ENCODE data around the gene FAIM2. TPM values are rescaled to one million over a fixed set of nuclear protein-coding genes. Genes with fewer than 3 reads are reported as not detected.

FAIM2 gene
- total RNA-seq, 1 experiment from 2014 or later: 0.22 TPM

DNA sequence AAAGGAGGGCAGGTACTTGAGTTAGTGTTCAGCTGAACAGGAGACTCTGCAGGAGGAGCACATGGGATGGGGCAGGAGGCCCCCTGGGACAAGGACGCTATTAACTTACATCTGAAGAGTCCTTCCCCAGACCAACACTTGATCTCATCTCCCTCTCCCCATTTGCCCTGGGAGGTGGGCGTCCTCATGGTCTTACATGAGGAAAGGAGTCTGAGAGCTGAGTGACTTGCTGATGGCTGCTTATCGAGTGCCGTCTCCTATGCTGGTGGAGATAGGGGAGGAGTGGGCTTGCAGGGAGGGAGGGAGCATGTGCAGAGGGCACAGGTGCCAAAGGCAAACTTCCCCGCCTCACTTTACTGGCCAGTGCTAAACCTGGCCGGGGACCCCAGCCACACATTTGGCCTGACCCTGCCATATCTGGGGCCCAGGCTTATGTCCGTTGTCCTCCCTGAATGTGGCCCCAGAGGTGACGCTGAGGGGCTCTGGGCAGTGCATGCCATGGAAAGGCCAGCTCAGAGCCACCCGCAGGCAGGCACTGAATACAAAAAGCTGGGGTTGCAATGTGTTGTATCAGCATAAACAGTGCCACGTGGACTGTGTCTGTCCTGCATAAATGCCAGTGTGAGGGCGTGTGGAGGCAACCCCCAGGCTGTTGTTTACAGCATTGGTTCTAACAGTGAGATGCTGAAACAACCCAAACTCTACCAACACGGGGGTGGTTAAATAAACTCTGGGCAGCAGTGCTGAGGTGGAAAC lies 29.4 kb downstream of the FAIM2 start:
- Mint-ChIP-seq H3K27me3 (ENCODE audit: low read depth) (no peaks in the 10 kb centered on the region; the same call in 1 of the 2 replicates), H3K4me3 (no peak overlapping the region), H3K9me3 (peaks cover 17% of the 10 kb centered on the region), H3K4me1 (no peaks in the 10 kb centered on the region), H3K27ac (no peak overlapping the region; the same call in 1 of the 2 replicates), H3K36me3 (peaks cover 17% of the 10 kb centered on the region)
- ChIA-PET POLR2A (no interaction called here), CTCF (interaction anchor here (0.6 to 2.0 kb wide), 5 partner anchors 9 to 133 kb away, joined by 3 to 6 read pairs (median 4); partner anchors contain the start of gene TMBIM6)
- DNase-seq (ENCODE audit: low spot score) (no peak), ATAC-seq (no peak)
- no peak for TF ChIP-seq TP53 (CRISPR knock-in tag; IDR thresholded peaks at IDR 0.05)
- no peak for TF ChIP-seq NFE2L1 (CRISPR knock-in tag; IDR thresholded peaks at IDR 0.05)
- TF ChIP-seq NFATC4 (CRISPR knock-in tag; IDR thresholded peaks at IDR 0.05): no peak
- TF ChIP-seq TEAD1 (CRISPR knock-in tag; IDR thresholded peaks at IDR 0.05): no peak
- TF ChIP-seq ZNF416 (CRISPR knock-in tag; IDR thresholded peaks at IDR 0.05): no peak
- TF ChIP-seq IRF2 (CRISPR knock-in tag; IDR thresholded peaks at IDR 0.05; ENCODE audit: borderline replicate concordance, low read depth): no peak
- no peak for TF ChIP-seq CREB1 (CRISPR knock-in tag; IDR thresholded peaks at IDR 0.05)
- no peak for TF ChIP-seq ZNF425 (CRISPR knock-in tag; conservative IDR thresholded peaks at IDR 0.05)
- no peak for TF ChIP-seq CREM (CRISPR knock-in tag; IDR thresholded peaks at IDR 0.05)
- TF ChIP-seq, protein P1, sequence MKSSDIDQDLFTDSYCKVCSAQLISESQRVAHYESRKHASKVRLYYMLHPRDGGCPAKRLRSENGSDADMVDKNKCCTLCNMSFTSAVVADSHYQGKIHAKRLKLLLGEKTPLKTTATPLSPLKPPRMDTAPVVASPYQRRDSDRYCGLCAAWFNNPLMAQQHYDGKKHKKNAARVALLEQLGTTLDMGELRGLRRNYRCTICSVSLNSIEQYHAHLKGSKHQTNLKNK (CRISPR knock-in tag; IDR thresholded peaks at IDR 0.05): no peak
- TF ChIP-seq NR2C2 (CRISPR knock-in tag; IDR thresholded peaks at IDR 0.05): no peak
- no peak for TF ChIP-seq EMX1 (CRISPR knock-in tag; IDR thresholded peaks at IDR 0.05)
- no peak for TF ChIP-seq ZNF232 (CRISPR knock-in tag; IDR thresholded peaks at IDR 0.05)
- no peak for TF ChIP-seq ZNF317 (CRISPR knock-in tag; IDR thresholded peaks at IDR 0.05; ENCODE audit: borderline replicate concordance, low read depth)
- no peak for TF ChIP-seq MAX (CRISPR knock-in tag; IDR thresholded peaks at IDR 0.05)
- TF ChIP-seq SMAD4 (CRISPR knock-in tag; IDR thresholded peaks at IDR 0.05): no peak

- Mint-ChIP-seq H3K9me3 (peaks cover 9% of the 10 kb centered on the region), H3K27ac (no peak overlapping the region), H3K36me3 (peaks cover 8% of the 10 kb centered on the region), H3K27me3 (ENCODE audit: low read depth) (no peaks in the 10 kb centered on the region; the same call in 1 of the 2 replicates), H3K4me3 (no peak overlapping the region), H3K4me1 (no peaks in the 10 kb centered on the region)
- DNase-seq (ENCODE audit: low spot score) (no peak), ATAC-seq (no peak)
- CTCF ChIA-PET: interaction anchor here (0.6 to 9.5 kb wide), 6 partner anchors 10 to 132 kb away, joined by 3 to 99 read pairs (median 4); partner anchors contain the start of gene TMBIM6
- POLR2A ChIA-PET: no interaction called here
- TF ChIP-seq PRRX2 (CRISPR knock-in tag; IDR thresholded peaks at IDR 0.05) (no peak), ATF1 (CRISPR knock-in tag; IDR thresholded peaks at IDR 0.05) (no peak), ZNF138 (CRISPR knock-in tag; conservative IDR thresholded peaks at IDR 0.05) (no peak), ZNF232 (CRISPR knock-in tag; IDR thresholded peaks at IDR 0.05) (no peak), MYBL2 (CRISPR knock-in tag; IDR thresholded peaks at IDR 0.05) (no peak), GRHL2 (CRISPR knock-in tag; IDR thresholded peaks at IDR 0.05; ENCODE audit: insufficient replicate concordance, severe bottlenecking) (no peak), NFATC4 (CRISPR knock-in tag; IDR thresholded peaks at IDR 0.05) (no peak), PREB (CRISPR knock-in tag; IDR thresholded peaks at IDR 0.05; ENCODE audit: borderline replicate concordance) (no peak), TEAD1 (CRISPR knock-in tag; IDR thresholded peaks at IDR 0.05) (no peak), ZBTB43 (CRISPR knock-in tag; IDR thresholded peaks at IDR 0.05) (no peak), TP53 (CRISPR knock-in tag; IDR thresholded peaks at IDR 0.05) (no peak), EMX1 (CRISPR knock-in tag; IDR thresholded peaks at IDR 0.05) (no peak), HMGA2 (CRISPR knock-in tag; IDR thresholded peaks at IDR 0.05) (no peak), ELF4 (CRISPR knock-in tag; IDR thresholded peaks at IDR 0.05; ENCODE audit: low read depth) (no peak)
These were observed 30.3 kb downstream of the FAIM2 start for GRCh38 chr12:49873361-49873934.
